Body of pancreas (tissue), 4 donors: ENCODE measurements around the gene PLAC1.

Experiments used
- CTCF ChIP-seq, 7 experiments: fragments of 450-650 bp in 4 of 7; fragments of 200-600 bp in 3 of 7; sonication (generic) in 3 of 7; IDR thresholded peaks; one replicate each; pipeline ENCODE4 v1.5.1; 2016 to 2019; ENCODE audit warnings: antibody characterized with exemption in 7 of 7
- POLR2A ChIP-seq, 3 donors: fragments of 450-650 bp; IDR thresholded peaks; one replicate each; pipeline ENCODE4 v1.6.1; 2016; ENCODE audit warnings: antibody characterized with exemption in 3 of 3, mild to moderate bottlenecking in 2 of 3

DNA sequence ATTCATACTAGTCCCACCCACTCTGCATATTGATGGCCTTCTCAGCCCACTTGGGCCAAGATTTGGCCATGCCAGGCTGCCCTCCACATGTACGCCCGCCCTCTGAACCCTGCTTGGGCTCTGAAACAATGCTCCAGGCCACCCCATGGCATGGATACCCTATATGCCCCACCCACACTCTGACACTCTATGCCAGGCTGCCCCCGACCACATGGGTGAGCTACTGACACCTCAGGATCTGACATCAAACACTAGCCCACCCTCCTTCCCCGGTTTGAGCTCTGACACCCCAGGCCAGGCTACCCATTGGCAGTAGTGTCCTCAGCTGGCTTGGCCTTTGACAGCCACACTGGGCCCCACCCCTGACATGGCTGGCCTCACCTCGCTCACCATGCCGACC, 128.8 kb downstream of the PLAC1 start:
- no peak for TF ChIP-seq CTCF (IDR thresholded peaks at IDR 0.05)
- TF ChIP-seq POLR2A (IDR thresholded peaks at IDR 0.05): no peak
